Inferior parietal cortex (tissue), 1 donor: ENCODE measurements around the gene PDF.
A peak's percentile ranks its signal among the peaks of the same experiment; 100 is the strongest.

ENCODE experiments used
- DNase-seq: peaks from one replicate; pipeline ENCODE4 v3.0.0-alpha.2; 2016; ENCODE audit errors: extremely low spot score

The PDF gene

DNA sequence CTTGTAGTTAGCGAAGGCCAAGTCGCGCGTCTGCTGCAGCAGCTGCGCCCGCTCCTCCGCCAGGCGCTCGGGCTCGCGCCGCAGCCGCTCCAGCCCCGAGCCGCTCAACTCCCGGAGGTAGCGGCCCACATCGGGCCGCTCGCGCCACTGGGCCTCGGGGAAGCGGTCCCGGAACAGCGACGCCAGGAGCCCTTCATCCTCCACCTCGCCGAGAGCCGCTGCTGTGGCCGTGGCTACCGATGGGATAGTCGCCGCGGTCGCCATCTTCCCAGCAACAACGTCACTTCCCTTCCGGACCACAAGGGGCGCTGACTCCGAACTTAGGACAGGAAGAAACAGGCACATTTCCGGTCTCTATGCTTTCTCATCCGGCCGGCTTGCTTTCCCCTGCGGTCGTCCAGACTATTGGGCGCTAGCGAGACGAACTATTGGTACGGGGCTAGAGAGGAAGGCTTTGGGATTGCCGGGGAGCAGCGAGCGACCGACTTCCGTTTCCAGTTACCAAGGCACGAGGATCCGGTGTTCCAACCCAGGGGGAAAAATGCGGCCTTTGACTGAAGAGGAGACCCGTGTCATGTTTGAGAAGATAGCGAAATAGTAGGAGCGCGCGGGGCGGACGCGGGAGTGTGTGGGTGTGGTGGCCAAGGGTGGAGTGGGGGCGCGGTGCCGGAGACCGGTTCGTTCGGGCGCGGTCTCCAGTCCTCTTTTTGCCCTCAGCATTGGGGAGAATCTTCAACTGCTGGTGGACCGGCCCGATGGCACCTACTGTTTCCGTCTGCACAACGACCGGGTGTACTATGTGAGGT, 9.1 kb upstream of the PDF start, which contains the start of the genes COG8 and NIP7:
COG8 (minus strand) TSS at position 276 of the 806 bp plus-strand sequence; CDS start at position 264, 12 bp downstream.
NIP7 (plus strand) TSS at position 484 of the 806 bp plus-strand sequence; CDS start at position 542, 58 bp downstream.
- peak; percentile 98 for DNase-seq

DNA sequence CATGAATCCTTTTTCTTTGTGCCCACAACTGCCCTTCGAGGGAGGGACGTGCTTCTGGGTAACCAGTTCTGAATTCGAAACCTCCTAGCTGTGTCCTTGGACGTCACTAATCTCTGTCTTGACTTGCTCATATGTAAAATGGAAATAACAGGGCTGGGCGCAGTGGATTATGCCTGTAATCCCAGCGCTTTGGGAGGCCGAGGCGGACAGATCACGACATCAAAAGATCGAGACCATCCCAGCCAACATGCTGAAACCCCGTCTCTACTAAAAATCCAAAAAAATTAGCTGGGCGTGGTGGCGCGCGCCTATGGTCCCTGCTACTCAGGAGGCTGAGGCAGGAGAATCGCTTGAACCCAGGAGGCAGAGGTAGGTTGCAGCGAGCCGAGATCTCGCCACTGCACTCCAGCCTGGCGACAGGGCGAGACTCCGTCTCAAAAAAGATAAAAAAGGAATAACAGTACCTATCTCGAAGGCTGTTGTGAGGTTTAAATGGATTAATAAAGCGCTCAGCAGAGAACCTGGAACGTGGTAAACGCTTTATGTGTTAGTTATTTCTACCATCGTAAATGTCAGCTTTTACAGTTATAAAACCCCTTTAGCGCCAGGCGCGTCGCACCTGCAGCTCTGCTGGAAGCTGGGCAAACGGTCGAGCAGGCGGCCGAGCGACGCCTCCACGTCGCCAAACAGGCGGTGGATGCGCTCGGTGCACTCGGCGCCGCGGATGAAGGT, 8.3 kb upstream of the PDF start:
- DNase-seq = no peak

DNA sequence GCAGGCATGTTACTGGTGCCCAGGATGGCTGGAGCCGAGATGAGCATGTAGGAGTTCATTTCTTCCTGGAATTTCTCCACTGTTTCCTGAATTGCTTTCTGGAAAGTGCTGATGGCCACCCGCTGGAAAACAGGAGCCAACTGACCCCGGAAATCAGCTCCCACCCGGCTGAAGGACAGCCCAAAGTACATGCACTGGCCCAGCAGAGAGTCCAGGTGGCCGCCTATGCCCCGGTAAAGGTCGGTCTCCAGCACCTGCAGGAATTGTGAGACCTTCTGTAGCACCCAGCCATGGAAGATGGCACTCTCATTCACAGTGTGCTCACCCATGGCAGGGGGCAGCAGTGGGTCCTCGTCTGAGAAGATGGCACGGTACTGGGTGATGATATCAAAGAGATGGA, 4.3 kb upstream of the PDF start:
- no peak for DNase-seq

DNA sequence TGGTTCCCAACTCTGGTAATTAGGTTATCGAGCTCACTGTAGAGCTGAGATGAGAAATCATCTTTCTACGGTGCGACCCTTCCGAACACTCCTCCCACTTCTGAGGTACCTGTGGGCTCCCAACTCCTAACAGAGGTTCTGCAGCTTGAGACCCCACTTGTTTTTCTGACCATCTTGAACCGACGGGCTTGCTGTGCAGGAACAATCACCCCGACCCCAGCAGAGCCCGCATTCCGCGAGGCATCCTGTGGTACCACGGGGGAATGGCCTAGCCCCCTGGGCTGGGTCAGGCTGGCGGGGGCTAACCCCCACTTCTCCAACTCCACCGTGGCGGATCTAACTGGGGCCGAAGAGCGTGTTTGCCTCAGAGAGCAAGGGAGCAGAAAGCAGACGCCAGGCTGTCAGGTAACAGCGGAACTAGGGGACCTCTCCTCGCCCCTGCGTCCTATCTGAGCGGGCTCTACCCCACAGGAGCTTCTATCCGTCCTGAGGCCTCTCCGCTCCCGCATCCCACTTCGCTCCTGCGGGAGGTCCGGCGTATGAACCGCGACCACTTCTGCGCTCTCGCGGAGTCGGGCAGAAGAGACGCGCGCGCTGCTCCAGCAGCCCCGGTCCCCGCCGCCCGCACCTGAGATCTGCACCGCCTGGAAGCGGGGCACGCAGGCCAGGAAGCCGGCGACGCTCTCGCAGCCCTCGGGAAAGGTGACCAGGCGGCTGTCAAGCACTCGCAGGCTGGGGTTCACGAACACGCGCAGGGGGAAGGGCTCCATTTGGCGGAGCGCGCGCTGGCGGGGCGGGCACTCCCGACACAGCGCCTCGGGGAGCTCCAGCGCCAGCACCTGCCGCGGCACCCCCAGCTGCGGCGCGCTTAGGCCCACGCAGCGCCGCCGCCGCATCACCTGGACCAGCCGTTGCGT, 761 bp downstream of the PDF start:
- no peak for DNase-seq

DNA sequence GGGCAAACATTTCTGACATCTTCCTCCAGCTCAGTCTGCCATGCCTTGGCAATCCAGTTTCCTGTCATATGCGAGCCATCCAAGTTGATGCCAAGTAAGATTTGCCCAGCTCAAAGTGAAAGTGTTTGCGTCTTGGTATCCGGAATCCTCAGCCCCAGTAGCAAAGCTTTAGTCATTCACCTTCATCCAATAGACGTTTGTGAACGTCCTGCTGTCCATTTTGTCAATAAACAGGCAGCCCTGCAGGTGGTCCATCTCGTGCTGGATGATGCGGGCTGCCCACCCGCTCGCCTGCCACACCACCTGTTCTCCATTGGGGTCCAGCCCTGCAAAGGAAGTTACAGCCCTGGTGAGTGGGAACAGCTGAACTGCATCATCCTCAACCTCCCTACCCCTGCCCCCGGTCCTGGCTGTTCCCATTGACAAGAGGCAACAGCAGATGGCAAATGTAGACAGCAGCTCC, 1.5 kb downstream of the PDF start:
- DNase-seq = no peak

DNA sequence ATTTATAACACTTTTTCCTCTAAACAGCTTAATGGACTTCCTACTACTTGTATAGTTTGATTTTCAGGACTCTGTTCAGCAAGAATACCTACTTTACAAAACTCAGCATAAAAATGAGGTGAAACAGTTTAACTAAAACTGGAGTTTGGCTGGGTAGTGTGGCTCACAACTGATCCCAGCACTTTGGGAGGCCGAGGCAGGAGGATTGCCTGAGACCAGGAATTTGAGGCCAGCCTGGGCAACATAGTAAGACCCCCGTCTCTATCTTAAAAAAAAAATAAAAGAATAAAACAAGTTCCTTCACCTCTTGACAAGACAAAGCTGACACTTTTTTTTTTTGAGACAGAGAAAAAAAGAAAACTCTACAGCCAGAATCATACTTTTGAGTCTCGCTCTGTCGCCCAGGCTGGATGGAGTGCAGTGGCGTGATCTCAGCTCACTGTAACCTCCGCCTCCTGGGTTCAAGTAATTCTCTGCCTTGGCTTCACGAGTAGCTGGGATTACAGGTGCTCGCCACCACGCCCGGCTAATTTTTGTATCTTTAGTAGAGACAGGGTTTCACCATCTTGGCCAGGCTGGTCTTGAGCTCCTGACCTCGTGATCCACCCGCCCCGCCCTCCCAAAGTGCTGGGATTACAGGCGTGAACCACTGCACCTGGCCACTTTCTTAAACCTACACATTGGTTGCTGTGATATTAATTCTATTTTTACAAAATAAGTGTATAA, 2.6 kb downstream of the PDF start:
- DNase-seq = no peak

DNA sequence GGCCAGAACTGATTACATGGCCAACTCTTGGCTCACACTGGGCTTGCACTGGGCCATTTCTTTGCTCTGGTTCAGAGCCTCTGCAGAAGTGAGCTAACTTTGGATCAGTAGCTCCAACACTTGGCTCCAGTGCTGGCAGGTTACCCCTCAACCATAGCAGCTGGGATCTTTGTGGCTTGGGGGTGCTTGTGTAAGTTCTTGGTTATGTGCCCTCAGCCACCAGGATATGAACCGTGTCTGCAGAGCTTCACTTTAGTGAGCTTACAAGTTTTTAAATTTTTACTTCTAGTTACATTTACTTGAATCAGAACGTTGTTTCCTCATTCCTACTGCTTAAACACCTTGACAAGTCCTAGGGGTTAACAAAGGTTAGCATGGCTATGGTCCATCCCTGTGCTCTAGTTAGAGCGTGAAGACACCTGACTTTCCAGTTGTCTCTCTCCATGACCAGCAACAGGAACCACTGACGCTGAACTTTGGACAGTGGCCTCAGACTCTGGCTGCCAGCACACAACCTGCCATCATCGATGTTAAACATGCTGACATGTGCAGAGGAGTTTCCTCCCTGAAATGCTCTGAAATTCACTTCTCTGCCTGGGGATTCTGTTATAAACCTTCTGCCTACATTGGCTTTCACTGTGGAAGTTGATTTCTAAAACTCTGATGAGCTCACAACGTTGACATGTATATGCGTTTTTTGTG, 4.1 kb downstream of the PDF start:
- no peak for DNase-seq

DNA sequence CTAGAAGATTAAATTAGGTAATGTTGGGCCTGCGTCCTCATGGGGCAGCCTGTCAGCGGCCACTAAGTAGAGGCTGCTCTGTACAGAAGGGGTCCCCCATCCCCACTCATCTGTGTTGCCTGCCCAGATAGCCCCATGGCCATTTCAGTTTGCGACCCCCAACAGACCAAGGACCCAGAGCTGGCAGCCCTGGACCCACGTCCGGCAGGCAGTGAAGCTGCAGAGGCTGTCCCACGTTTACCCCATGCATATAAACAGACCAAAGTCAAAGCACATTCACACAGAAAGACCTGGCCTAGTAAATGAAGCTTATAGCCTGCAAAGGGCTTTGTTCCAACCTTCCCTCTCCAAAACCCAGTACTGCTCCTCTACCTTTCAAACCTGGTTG, 4.6 kb downstream of the PDF start:
- no peak for DNase-seq

DNA sequence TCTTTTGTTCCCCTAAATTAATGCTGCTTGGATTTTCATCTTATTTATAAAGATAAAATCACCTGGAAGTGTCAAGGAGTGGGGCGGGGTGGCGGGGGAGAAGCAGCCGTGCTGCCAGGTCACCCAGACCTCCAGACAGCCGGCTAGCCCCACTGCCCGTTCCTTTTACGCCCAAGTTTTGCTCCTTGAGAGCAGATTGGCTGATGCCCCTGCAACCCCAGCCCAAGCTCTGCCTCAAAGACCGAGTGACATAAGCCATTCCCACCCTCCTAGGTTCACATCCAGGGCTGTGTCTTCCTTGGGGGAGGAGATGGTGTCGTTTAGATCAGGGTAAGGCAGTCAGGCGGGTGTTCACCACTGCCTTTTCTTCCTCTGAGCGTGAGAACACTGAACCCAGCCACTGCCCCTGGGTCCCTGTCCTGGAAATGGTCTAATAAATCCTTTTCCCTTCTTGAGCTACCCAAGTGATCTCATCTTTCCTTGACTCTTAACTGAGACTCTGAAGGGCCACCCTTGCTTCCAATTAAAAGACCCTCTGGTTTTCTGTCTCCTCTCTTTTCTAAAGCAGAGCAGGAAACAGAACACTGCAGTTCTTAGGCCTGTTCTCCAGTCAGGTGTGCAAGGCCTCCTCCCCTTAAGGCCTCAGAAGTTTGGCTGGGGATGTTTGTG, 5.7 kb downstream of the PDF start:
- DNase-seq = no peak

DNA sequence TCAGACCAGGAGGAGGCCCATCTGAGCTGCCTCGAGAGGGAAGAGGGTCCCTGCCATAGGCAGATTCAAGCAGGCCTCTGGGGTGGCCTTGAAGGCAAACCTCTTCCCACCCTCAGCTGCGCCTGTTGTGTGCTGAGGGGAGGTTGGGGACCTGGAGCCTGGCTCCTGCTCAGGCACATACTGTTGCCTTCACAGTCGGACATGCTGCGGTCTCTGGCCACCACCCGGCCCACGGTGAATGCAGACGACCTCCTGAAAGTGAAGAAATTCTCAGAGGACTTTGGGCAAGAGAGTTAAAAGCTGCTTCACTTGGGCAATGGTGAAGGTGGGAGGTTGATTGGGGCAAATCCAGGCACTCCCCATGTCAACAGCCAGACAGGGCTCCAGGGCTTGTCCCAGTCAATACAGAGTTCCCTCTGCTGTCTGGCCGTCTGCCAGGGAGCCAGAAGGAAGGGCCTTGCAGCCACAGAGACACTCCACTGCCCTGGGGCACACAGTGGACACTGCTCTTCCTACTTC, 6.3 kb downstream of the PDF start:
- no peak for DNase-seq

DNA sequence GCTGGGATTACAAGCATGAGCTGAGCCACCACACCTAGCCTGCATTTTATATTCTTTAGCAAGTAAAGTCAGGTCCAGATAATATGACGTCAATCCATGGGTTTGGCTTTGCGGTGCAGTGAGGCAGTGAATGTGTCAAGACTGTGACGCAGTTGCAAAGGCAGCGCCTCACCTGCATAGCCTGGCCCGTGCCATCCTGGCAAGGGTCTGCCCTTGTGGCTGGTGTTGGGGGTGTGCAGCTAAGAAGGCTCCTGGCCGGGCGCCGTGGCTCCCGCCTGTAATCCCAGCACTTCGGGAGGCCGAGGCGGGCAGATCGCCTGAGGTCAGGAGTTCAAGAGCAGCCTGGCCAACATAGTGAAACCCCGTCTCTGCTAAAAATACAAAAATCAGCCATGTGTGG, 7.0 kb downstream of the PDF start:
- no peak for DNase-seq

DNA sequence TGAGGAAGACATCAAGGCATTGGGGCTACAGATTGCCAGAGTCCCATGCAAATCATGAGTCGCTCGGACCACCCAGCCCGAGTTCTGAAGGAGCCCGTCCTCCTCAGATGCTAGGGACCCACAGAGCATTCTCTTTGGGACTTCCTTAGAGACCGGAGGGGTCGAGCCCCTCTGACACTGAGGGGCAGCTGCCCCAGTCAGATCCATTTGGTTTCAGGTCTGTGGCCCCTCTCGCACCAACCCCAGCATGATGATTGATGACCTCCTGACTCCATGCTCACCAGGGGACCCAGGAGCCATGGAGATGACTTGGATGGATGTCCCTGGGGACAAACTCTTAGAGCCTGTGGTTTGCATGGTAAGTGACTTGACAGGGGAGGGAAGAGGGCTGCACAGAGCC, 8.0 kb downstream of the PDF start:
- DNase-seq = no peak

DNA sequence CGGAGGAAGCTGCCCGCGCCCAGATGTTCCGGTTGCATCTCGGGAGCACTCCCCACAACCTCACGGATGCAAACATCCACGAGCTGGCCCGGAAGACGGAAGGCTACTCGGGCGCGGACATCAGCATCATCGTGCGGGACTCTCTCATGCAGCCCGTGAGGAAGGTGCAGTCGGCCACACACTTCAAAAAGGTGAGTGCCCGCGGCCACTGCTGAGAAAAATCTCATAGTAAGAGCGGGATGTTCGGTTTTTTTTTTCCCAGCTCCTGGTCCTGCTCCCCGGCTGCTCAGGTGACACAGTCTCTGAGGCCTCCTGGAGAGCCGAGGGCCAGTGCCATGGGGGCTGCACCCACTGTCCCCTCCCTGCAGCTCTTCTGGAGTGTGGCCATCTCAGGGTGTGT, 9.3 kb downstream of the PDF start:
- no peak for DNase-seq

DNA sequence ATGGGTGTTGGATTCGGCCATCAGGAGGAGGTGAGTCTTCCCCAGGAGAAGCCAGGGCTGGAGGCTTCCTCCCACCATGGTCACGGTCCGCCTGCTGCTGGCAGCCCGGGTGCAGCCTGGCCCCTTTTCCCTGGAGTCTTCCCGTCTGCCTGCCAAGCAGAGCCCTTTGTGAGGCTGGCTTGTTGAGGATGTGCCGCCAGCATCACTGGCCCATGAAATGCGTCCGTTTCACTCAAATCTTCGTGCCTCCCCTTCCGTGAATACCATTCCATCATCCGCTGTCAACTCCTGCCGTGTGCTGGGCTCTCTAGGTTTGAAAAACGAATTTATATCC, 9.7 kb downstream of the PDF start:
- no peak for DNase-seq

DNA sequence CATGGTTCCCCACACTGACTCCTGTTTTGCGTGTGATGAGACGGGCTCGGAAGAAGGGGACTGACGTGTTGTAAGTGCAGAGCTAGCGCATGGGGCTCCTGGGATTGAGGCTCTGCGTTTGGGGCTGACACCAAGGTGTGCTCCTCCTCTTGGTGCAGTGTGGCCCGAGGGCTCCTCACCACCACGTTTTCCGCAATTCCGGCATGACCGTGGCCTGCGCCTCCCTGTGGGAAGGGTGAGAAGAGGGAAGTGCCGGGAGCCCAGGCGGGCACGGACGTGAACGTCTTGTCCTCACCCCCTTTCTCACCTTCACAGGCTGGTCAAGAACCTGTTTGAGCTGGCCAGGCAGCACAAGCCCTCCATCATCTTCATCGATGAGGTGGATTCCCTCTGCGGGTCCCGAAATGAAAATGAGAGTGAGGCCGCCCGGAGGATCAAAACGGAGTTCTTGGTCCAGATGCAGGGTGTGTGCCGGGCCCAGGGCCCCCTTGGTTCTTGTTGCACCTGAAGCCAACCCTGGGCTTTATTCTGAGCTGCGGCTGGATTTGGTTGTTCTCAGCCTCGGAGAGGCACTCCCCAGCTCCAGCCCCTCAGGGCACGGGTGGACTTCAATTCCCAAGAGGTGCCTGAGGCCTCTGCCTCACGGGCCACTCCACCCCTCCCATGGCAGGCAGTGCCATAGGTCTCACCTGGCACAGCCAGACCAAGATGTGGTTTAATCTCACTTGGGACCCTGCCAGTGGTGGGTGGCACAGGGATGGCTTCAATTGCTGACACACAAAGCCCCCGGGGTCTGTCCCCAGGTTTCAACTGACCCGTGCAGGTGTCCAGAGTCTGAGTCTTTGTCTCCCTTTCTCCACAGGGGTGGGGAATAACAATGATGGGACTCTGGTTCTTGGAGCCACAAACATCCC, 10.3 kb downstream of the PDF start:
- DNase-seq = no peak

DNA sequence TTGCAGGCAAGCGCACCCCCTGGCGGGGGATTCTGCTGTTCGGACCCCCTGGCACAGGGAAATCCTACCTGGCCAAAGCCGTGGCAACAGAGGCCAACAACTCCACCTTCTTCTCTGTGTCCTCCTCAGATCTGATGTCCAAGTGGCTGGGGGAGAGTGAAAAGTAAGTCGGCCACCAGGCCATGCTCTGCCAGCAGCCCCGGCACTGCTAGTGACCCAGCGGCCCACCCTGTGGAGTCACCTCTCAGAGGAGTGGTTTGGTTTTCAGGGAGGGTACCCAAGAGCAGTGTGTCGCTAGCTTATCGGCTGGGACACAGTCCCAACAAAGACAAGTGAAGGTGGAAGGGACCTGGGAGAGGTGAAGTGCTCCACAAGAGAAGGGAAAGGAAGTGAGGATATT, 11.0 kb downstream of the PDF start:
- no peak for DNase-seq

DNA sequence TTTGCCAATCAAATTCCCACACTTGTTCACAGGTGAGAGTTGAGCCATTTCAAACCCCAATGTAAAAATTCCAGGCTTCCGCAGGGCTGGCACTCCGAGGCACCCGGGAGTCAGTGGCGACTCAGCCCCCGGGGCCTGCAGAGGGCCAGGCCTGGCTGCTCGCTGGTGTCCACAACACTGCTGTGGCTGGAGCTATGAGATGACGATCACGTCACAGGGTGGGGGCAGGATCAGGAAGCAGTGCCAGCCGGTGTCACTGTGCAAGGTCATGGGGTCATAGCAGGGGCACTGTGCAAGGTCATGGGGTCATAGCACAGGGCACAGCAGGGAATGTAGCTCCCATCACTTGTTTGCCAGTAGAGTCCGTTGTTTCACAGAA, 11.5 kb downstream of the PDF start:
- no peak for DNase-seq

DNA sequence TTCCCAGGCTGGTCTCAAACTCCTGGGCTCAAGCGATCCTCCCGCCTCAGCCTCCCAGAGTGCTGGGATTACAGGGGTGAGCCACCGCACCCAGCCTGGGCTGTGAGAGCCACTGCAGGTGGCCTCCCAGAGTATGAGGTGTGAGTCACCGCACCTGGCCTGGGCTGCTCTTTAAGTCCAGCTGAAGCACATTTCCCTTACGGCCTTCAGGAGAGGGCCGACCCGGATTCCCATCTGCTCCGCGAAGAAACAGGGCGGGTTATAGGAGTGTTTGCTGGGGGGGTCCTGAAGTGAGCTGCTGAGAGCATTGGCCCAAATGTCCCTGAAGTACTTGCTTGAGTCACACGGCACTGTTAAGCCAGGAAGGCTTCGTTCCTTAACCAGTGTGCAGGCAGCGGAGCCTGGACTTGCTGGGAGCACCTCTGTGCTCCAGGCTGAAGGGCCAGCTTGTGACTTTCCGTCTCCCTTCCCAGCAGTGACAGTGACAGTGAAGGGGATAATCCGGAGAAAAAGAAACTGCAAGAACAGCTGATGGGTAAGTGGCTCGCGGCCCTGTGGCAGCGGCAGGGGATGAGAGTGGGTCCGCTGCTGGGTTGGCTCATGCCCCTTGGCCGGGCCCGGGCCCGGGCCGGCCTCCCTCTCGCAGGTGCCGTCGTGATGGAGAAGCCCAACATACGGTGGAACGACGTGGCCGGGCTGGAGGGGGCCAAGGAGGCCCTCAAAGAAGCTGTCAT, 12.0 kb downstream of the PDF start:
- DNase-seq = no peak
